ENCODE measurements around the gene ATP10A. TPM values are rescaled to one million over a fixed set of nuclear protein-coding genes. Genes with fewer than 3 reads are reported as not detected.
"Not testable (repeated sequence)": the region's sequence is repeated elsewhere in the genome, so short reads cannot be mapped to it uniquely, and the experiment has no call there.

Gene ATP10A
- total RNA-seq, 1 donor from 2014 or later = 3.2 TPM

DNA sequence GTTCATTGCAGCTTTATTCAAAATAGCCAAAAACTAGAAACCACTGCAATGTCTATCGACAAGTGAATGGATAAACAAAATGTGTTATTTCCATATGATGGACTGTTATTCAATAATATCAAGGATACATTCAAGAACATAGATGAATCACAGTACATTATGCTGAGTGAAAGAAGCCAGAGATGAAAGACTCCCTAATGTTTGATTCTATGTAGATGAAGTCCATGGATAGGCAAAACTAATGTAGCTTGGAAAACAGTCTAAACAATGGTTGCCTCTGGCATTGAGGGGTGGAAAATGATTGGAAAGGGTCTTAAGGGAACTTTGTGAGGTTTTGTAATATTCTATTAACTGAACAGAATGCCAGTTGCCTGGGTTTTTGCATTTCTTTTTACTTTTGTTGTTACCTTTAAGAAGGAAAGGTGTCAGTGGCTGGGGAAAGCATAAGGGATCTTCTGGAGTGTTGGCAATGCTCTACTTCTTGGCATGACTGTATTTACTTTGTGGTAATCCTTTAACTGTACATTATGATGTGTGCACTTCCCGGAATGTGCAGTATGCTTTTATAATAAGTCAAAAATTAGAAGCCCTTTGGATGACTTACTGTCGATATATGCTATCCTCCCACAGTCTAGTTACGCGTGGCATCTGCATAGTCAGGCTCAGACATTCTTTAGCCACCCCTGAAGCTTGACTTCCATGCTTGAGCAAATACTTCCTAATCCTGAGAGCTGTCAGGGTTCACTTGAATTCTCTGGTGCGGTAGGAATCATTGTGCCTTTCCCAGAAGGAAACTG, 20.5 kb upstream of the ATP10A start:
- H3K36me3 ChIP-seq = no peaks in the 10 kb centered on the region
- no peaks in the 10 kb centered on the region for H3K4me1 ChIP-seq
- no peak for DNase-seq (ENCODE audit: extremely low spot score in 2 of 2)
- H3K27me3 ChIP-seq = no peaks in the 10 kb centered on the region
- H3K4me3 ChIP-seq = no peak overlapping the region
- intact Hi-C loops (cut with DNase I) = no loop called here
- no peak for TF ChIP-seq POLR2AphosphoS5 (IDR thresholded peaks at IDR 0.05; ENCODE audit: insufficient read depth in 1 of 2, low read depth in 1 of 2)
- TF ChIP-seq, protein P1, sequence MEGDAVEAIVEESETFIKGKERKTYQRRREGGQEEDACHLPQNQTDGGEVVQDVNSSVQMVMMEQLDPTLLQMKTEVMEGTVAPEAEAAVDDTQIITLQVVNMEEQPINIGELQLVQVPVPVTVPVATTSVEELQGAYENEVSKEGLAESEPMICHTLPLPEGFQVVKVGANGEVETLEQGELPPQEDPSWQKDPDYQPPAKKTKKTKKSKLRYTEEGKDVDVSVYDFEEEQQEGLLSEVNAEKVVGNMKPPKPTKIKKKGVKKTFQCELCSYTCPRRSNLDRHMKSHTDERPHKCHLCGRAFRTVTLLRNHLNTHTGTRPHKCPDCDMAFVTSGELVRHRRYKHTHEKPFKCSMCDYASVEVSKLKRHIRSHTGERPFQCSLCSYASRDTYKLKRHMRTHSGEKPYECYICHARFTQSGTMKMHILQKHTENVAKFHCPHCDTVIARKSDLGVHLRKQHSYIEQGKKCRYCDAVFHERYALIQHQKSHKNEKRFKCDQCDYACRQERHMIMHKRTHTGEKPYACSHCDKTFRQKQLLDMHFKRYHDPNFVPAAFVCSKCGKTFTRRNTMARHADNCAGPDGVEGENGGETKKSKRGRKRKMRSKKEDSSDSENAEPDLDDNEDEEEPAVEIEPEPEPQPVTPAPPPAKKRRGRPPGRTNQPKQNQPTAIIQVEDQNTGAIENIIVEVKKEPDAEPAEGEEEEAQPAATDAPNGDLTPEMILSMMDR (IDR thresholded peaks at IDR 0.05) = no peak
- TF ChIP-seq POLR2A (IDR thresholded peaks at IDR 0.05) = no peak
- no peaks in the 10 kb centered on the region for H3K9me3 ChIP-seq
- H3K27ac ChIP-seq = no peak overlapping the region

DNA sequence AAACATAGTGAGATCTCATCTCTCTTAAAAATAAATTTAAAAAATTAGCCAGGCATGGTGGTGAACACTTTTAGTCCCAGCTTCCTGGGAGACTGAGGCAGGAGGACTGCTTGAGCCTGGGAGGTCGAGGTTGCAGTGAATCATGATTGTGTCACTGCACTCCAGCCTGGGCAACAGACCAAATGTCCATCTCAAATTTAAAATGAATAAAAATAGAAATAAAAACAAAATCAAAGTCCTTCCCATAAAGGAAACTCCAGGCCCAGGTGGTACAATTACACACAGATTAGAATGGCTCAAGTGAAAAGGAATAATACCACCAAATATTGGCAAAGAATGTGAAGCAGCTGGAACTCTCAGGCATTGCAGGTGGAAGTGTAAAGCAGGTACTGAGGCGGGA, 19.3 kb upstream of the ATP10A start:
- Histone ChIP-seq H3K27me3 (no peaks in the 10 kb centered on the region), H3K4me3 (no peak overlapping the region), H3K27ac (no peak overlapping the region), H3K36me3 (no peaks in the 10 kb centered on the region), H3K4me1 (no peaks in the 10 kb centered on the region), H3K9me3 (no peaks in the 10 kb centered on the region)
- DNase-seq (ENCODE audit: extremely low spot score in 2 of 2) = no peak
- TF ChIP-seq POLR2A (IDR thresholded peaks at IDR 0.05) (no peak), POLR2AphosphoS5 (IDR thresholded peaks at IDR 0.05; ENCODE audit: insufficient read depth in 1 of 2, low read depth in 1 of 2) (no peak)
- TF ChIP-seq, protein P1 (IDR thresholded peaks at IDR 0.05) = no peak
- intact Hi-C loops (cut with DNase I) = no loop called here

DNA sequence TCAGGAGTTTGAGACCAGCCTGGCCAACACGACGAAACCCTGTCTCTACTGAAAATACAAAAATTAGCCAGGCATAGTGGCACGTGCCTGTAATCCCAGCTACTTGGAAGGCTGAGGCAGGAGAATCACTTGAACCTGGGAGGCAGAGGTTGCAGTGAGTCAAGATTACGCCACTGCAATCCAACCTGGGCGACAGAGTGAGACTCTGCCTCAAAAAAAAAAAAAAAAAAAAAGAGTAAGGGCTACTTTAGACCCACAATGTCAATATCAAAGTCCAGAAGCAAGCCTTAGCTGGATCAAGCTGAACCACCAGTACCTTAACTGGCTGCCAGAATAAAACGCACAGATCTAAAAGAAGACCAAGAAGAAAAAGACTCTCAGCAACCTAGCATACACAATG, 17.8 kb upstream of the ATP10A start:
- H3K36me3 ChIP-seq; H3K4me1 ChIP-seq; intact Hi-C loops (cut with DNase I); H3K27me3 ChIP-seq; H3K27ac ChIP-seq; H3K4me3 ChIP-seq; DNase-seq (ENCODE audit: extremely low spot score in 2 of 2); H3K9me3 ChIP-seq: not testable (repeated sequence)

DNA sequence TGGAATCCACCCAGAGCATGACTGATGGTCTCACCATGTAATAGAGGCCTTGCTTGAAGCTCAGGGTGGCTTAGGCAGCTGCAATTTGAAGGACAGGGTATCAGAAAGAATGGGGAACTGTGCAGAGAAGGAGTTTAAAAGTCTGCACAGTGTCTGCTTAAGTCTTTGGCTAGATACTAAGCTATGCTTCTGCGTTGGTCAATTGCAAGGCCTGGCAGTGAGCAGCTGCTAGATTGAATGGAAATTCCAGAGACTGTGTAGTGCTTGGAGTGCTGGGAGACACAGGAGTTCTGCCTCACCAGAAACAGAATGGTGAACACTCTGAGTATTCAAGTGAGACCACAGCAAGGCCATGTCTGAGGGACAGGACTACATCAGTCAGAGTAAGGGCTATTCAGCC, 17.3 kb upstream of the ATP10A start:
- Histone ChIP-seq H3K27ac (no peak overlapping the region), H3K27me3 (no peaks in the 10 kb centered on the region), H3K4me1 (no peaks in the 10 kb centered on the region), H3K36me3 (no peaks in the 10 kb centered on the region), H3K9me3 (no peaks in the 10 kb centered on the region), H3K4me3 (no peak overlapping the region)
- intact Hi-C loops (cut with DNase I) = no loop called here
- TF ChIP-seq POLR2A (IDR thresholded peaks at IDR 0.05) = no peak
- TF ChIP-seq, protein P1 (IDR thresholded peaks at IDR 0.05) = no peak
- TF ChIP-seq POLR2AphosphoS5 (IDR thresholded peaks at IDR 0.05; ENCODE audit: insufficient read depth in 1 of 2, low read depth in 1 of 2) = no peak
- peak in 1 of 2 donors; percentile 70 for DNase-seq (ENCODE audit: extremely low spot score in 2 of 2)

DNA sequence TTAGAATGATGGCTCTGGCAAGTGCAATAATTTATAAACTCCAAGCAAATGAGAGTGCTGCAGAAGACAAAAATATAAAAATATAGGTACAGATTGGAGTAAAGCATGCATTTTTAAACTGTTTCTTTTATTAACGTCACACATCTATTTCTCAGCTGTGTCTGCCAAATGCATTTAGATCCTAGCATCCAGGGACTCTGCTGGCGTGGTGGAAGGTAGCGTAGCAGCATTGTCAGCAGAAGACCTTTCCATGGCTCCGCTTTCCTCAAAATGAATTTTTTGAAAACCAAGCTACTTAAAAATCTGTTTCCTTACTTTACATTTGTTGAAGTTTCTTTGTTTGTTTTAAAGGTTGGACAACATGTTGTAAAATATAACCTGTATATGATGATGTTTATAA, 16.3 kb upstream of the ATP10A start:
- H3K36me3 ChIP-seq = no peaks in the 10 kb centered on the region
- intact Hi-C loops (cut with DNase I) = no loop called here
- H3K9me3 ChIP-seq = no peaks in the 10 kb centered on the region
- no peaks in the 10 kb centered on the region for H3K4me1 ChIP-seq
- H3K27me3 ChIP-seq = no peaks in the 10 kb centered on the region
- no peak for DNase-seq (ENCODE audit: extremely low spot score in 2 of 2)
- H3K4me3 ChIP-seq = no peak overlapping the region
- H3K27ac ChIP-seq = no peak overlapping the region
- TF ChIP-seq POLR2AphosphoS5 (IDR thresholded peaks at IDR 0.05; ENCODE audit: insufficient read depth in 1 of 2, low read depth in 1 of 2) (no peak), POLR2A (IDR thresholded peaks at IDR 0.05) (no peak)
- TF ChIP-seq, protein P1 (IDR thresholded peaks at IDR 0.05) = no peak
